HG02870 (cell line): ENCODE results near the gene CLDN19.
"Not testable (repeated sequence)": the region's sequence is repeated elsewhere in the genome, so short reads cannot be mapped to it uniquely, and the experiment has no call there.

Experiments
- ATAC-seq: cut with Tn5 transposase; IDR thresholded peaks from one replicate; pipeline ENCODE4 v1.9.1; 2021; ENCODE audit warnings: mild to moderate bottlenecking, moderate library complexity; ENCODE audit not compliant: unreplicated experiment

The CLDN19 gene

DNA sequence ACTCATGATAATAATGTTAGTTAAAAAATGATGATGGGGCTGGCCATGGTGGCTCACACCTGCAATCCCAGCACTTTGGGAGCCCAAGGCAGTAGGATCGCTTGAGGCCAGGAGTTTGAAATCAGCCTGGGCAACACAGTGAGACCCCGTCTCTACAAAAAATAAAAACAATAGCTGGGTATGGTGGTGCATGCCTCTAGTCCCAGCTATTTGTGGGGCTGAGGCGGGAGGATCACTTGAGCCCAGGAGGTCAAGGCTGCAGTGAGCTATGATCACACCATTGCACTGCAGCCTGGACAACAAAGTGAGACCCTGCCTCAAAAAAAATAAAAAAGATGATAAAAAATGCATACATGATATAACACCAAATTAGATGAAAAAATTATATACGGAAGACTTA, 21.5 kb upstream of the CLDN19 start:
- ATAC-seq, result no peak

DNA sequence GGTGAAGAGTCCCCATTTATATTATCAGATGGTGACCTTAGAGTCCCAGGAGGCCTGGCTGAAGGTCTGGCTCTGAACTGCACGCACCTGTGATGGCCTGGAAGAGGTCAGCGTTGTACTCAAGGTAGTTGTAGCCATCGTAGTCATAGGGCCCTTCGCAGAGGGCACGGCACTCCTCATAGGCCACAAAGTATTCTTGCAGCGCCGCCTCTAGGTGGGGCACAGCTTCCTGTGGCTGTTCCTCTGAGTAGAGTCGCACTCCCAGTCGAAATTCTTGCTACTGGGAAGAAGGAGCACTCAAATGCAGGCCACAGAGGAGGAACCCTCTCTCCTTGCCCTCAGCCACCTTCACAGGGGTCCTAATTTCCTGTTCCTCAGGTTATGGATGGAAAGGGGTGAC, 19.1 kb upstream of the CLDN19 start:
- ATAC-seq, result no peak

DNA sequence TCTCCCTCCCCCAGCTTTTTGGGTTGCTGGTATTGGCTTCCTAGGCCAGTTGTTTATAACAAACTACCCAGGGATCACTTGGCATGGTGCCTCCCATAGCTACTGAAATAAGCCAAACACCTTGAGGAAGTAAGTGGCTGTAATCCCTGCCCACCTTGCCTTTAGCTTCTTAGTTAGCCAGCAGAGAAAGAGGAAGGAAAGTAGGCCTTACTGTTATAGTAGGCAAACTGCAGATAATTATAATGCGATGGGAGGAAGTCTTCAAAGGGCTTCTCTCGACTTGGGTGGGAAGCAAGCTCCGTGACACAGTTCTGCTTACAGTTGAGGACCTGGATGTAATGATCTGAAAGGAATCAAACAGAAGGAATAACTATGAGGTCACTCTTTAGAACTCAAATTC, 18.6 kb upstream of the CLDN19 start:
- ATAC-seq, result no peak

DNA sequence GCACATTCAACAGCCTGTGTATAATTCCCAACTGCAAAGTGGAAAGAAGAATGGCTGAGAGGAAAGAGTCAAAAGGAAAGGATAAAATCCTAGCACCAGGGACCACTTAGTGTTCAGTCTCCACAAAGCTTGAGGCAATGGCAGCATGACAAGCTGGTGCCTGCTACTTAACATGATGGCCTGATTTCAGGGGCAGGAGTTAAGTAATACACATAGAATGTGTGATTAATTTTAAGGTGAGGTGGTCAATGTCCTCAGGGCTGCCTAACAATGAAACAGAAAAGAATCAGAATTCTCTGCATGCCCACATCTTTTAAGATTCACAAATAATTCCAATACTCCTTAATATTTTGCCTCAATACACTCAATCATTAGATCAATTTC, 17.8 kb upstream of the CLDN19 start:
- ATAC-seq, result no peak

DNA sequence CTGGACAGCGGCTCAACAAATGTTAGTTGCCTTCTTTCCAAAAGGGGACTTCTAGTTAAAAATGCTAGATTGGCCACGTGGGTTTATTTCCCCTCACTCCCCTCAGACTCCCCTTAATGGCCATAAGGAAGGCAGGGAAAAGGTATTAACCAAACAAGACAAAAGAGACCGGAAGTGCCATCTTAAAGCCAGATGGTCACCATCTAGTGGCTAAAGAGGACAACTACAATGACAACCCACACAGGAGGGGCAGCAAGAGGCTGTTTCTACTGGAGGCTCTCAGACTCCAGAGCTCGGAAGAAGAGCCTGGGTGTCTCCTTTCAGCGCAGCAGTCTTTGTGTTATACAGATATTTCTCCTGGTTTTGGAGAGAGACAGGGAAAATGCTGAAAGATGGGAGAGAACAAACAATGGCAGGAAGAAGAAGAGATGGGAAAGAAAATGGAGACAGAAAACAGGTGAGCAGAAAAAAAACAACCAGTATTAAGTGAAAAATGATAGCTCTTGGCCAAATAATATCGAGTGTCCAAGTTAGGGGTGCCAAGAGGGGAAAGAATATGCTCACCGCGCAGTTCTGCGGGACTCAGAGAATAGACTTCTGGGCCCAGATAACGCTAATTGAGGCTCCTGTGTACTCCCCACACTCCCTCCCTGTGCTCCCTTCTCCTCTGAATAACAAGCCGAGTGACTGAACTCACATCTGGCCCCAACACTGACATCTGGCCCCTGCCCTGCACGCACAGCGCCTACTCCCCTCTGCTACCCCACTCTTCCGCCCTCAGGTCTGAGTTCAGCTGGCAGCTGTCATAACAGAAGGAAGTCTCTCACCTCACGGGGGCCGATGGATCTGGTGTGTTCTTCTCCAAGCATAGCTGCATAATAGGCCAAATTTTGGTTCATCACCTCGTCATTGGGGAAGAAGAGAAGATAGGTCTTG, 17.2 kb upstream of the CLDN19 start:
- ATAC-seq, result no peak

DNA sequence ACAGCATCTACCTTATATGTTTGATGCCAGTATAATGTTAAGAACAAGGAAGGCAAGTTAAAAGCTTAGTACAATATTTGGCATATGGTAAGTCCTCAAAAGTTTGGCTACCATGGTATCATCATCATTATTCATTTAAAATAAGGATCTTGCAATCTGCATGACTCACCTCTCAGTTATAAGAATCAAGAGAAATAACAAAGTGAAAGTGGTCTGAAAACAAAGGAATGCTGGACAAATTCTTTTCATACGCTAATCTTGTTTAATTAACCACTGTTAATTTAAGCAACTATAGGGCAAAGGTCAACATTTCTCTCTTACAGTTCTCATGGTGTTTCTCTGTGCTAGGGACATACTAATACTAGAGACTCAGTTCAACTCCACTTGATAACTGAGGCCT, 13.0 kb upstream of the CLDN19 start:
- no peak for ATAC-seq

DNA sequence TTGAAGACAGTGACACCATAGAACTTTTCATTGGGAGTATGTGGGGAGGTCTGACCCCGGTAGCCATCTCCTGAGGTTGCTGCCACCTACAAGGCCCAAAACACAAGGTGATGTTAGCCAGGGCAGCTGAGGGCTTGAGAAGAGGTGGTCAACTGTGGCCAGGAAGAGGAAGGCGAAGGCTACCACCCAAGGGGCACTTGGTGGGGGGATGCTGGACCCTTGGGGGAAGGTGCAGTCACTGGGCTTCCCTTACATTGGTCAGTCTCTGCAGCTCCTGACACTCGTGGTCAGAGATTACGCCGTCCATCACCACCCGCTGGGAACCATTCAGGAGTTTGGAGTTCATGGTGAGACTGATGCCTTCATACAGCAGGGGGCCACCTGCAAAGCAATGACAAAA, 12.2 kb upstream of the CLDN19 start:
- no peak for ATAC-seq

DNA sequence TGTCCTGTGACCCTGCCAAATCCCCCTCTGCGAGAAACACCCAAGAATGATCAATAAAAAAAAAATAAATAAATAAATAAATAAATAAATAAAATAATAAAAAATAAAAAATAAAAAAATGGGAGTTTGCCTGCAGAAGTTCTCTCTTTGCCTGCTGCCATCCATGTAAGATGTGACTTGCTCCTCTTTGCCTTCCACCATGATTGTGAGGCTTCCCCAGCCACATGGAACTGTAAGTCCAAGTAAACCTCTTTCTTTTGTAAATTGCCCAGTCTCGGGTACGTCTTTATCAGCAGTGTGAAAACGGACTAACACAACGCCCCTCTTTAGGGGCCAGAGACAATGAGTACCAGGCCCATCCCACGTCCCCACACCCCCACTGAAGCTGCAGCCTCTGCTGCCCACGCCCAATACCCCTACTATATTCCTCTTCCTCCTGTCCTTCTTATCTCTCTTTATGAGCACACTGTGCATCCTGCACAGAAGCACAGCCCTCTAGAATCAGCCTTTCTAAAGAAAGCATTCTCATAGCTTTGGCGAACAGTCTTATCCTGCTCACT, 11.6 kb upstream of the CLDN19 start:
- ATAC-seq, result not testable (repeated sequence)

DNA sequence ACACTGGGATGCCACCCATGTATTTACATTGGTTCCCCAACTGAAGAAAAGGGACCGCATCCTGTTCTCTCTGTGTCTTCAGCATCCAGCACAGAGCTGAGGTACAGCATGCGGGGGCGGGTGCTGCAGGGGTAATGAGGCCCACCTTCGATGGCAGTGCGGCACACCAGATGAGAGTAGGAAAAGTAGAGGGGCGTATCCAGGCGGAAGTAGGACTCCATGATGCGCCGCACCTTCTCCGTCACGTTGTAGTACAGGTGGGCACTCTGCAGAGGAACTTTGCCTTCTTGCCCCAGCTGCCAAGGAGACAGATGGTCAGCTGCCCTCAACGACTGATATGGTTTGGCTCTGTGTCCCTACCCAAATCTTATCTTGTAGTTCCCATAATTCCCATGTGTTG, 10.0 kb upstream of the CLDN19 start:
- ATAC-seq, result no peak

DNA sequence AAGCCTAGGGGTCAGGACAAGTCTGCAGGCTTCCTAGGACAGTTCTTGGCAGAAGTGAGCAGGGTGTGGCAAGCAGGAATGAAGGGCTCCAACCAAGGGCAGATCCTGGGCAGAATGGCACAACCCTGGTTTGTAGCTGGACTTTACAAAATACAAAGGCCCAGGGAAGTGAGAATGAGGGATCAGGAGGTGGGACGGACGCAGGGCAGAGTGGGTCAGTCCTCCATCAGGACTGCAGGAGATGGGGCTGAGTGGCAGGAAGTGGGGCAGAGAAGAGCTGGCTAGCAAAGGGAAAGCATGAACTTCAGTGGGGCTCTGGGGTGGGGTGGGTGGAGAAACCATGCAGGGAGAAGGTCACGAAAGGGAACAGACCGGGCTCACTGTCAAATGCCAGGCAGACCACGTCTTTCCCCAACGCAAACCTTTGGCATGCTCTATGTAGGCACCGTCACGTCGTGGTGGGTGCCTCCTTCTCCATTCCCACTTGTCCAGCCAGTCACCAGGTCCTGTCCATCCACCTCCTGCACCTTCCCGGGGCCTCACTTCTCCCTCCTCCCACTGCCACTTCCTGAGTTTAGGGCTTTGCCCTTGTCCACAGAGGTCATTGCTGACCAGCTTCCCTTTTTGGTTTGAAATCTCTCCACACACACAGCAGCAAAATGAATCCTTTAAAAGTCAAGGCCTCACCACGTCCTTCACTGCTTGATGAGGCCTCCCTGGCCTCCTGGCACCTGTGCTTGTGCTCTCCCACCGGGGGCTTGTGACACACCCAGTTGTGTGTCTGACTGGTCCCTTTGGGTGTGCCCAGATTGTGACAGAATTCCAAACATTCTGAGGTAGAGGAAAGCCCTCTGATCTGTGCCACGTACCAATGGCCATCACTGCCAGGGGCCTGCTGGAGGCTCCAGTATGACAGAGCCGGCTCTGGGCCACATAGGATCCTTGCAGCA, 8.7 kb upstream of the CLDN19 start:
- ATAC-seq, result no peak

DNA sequence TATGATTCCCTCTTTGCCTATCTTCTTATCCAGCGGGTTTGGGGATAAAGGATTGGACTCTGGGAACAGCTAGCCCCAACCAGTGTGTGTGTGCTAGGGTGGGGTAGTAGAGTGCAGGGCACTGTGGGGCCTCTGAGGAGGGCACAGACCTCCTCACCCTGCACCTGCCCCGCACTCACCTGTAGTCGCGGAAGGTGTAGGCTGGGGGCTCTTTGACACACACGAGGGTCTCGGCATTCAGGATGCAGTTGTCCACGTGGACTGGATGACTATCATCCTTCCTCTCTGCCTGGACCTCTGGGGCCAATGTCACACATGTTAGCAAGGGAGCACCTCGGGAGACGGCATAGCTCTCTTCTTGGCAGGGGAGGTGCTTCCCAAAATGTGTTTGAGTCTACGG, 8.0 kb upstream of the CLDN19 start:
- no peak for ATAC-seq

DNA sequence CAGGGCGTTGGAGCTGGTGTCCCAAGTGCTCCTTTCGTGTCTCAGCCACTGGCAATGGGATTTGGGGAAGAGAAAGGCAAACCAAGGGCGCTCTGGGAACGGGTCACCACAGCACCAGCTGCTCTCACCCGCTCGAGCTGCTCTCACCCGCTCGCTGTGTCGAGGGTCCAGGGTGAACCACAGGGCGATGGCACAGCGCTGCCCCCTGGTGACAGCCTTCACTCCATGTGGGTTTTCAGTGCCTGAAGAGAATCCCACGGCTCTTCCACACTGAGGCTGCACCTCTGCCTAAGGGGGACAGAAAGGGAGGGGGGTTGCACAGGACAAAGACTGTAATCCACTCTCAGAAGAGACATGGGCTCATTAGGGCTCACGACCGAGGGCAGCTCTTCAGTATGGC, 7.1 kb upstream of the CLDN19 start:
- no peak for ATAC-seq

DNA sequence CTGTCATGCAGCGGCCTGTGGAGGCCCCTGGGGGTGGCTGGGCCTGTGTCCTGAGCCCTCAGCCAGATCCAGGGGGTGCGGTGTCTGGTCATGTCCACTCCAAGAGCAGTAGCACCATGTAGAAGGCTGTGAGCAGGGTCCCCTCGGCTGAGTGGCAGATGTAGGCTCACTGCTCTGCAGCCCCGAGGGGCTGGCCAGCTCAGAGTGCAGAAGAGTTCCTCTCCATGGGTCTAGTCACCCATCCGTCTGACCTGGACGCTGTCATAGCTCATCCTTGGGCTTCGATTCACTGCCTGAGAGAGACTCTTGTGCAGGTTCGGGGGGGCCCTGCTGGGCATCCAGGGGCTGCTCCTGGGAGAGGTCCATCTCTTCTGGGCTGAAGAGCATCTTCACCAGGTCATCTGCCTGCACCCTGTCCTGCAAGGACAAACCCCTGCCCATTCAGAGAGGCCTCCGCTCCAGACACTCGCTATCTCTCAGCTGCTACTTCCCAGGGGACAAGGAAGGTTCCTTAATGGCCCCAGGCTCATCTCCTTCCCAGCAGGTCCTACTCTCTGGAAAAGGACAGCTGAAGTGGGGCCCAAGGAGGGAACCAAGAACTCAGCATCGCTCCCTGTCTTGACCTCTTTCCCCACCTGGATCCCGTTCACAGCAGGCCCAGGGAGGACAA, 6.5 kb upstream of the CLDN19 start:
- no peak for ATAC-seq

DNA sequence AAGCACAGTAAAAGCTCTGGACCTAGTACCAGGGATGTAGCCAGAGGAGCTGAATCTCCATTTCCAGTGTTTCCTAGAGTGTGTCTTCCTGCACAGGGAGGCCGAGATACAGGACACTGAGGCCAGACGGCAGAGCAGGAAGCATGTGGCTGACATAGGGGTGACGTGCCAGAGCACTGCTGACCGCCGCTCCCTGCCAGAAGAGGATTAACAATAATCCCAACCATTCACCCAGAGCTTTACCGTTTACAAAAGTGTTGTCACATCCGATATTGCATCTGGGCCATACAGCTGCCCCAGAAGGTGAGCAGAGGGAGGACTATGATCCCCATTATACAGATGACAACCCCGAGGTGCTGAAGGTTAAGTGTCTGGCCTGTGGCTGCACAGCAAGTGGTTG, 5.8 kb upstream of the CLDN19 start:
- ATAC-seq, result no peak

DNA sequence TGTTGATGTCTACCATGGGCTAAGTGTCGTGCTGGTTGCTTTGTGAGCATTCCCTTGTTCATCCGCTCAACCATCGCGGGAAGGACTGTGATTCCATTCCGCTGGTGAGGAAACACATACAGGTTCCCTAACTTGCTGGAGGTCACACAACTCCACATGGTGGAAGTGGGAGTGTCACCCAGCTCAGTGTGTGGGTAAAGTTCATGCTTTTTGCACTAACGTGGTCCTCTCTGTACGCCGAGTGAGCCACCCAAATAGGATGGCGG, 4.0 kb upstream of the CLDN19 start:
- ATAC-seq, result no peak

DNA sequence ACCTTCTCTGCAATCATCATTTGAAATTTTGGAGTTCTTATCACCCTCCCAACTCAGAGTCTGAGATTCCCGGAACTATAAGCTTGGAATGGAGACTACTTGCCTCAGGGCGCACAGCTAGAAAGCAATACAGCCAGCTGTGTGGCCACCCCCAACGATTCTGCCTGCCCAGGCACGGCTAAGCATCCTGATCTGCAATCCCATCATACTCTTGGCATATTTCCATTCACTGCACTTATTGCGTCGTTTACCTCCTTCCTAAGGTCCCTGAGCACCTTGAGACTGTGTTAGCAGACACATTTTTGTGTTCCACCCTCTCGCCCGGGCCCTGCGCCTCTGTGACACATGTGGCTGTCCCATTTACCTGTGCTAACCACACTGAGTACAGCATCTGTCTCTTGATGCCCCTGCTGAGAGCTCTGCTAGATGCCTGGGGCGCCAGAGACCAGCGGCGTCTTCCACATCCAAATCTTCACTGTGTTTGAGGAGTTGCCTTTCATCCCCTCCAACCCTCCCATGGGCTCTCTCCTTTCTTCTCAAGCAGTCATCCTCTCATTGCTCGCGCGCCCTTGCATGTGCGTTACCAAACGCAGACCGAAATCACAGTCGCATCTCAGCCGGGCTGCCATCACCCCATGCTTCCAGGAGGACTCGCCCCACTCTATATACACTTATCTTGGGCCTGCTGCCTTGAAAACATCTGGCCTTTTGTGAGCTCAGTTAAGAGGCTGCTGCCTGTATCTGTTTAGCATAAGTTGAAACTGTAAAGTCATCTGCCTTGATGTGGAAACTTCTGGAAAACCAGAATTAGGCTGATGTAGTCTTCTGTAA, 3.5 kb upstream of the CLDN19 start:
- ATAC-seq, result no peak

DNA sequence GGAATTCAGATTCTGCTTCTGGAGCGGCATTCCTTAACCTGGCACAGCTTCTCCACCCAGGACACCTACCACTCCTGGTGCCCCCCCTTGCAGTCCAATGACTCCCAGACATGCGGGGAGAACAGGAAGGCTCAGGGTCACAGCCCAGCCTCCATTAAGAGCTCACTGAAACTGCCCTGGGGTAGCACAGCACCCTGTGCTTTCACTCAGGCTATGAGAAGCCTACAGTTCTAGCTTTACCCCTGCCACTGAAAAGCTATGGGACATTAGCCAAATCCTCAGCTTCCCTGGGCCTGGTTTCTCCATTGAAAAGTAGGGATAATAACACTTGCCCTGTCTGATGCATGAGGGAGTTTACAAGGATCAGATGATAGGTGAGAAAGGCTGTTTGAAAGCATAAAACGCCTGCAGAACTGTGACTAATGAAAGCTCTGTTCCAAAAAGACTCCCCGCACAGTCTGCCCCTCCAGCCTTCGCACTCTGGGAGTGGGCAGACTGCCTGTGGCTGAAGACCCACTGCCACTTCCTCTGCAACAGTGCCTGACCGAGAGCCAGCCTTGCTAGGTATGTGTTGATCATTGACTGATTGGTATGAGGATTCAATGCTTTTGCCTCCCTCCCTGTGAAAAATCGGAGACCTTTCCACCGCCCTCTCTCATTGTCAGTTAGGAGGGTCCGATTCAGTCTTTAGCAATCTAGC, 2.7 kb upstream of the CLDN19 start:
- no peak for ATAC-seq

DNA sequence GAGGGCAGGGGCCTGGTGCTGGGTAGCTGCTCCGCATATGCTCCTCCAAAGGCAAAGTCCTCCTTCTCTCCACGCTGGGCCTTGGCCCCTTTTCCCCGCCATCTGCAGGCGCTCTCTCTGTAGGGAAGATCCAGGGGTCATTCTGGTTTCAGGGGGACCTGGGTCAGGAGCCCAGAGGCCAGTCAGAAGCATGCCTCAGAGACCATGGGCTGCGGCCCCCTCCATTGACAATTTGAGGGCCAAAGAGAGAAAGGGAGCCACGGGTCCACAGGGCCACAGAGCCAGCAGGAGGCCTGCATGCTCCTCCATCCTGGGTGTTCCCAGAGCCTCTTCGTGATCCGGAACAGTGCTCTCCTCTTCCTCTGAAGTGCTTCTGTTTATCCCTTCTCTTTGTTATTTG, 2.1 kb upstream of the CLDN19 start:
- ATAC-seq, result no peak

DNA sequence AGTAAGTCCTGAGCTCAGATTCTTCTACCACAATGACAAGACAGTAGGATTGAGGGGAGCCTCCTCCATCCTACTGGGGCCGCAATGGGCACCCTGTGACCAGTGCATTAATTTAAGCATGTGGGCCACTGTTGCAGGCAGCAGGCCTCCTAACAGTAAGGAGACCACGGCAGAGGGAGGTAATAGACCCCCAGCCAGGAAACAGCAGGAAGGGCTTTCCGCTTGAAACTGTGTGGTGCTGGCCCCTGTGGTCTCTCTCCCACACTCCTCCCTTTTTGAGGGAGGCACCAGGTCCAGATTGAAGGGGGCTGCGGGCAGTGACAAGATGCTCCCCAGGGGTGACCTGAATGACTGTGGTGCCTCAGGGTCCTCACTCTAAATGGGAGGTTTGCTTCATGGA, 1.7 kb upstream of the CLDN19 start:
- ATAC-seq, result no peak
